Ascending aorta (tissue), 2 donors: ENCODE results near the gene CTSF. TPM values are rescaled to one million over a fixed set of nuclear protein-coding genes. Genes with fewer than 3 reads are reported as not detected.

Experiments used
- DNase-seq, 2 donors: peaks; one replicate each; pipeline ENCODE4 v3.0.0-alpha.2; 2019; ENCODE audit warnings: low spot score in 2 of 2
- H3K27ac ChIP-seq, 2 donors: fragments of 200-600 bp; sonication (generic); one replicate each; pipeline ENCODE4 v1.5.1; 2016 to 2017; ENCODE audit warnings: mild to moderate bottlenecking in 1 of 2
- H3K27me3 ChIP-seq: fragments of 200-600 bp; sonication (generic); one replicate; pipeline ENCODE4 v1.5.1; 2017
- H3K36me3 ChIP-seq, 2 donors: fragments of 200-600 bp; sonication (generic); one replicate each; pipeline ENCODE4 v1.5.1; 2016
- H3K4me1 ChIP-seq, 2 donors: fragments of 200-600 bp; sonication (generic); one replicate each; pipeline ENCODE4 v1.5.1; 2016 to 2017; ENCODE audit warnings: mild to moderate bottlenecking in 1 of 2
- H3K4me3 ChIP-seq, 2 donors: fragments of 200-600 bp; sonication (generic); one replicate each; pipeline ENCODE4 v1.5.1; 2016 to 2017; ENCODE audit warnings: mild to moderate bottlenecking in 1 of 2
- H3K9me3 ChIP-seq, 2 donors: fragments of 200-600 bp; sonication (generic); one replicate each; pipeline ENCODE4 v1.5.1; 2016
- intact Hi-C: fragments of 100-400 bp; cut with DNase I; formaldehyde crosslinking; loops from one replicate; pipeline ENCODE4 v1.15.1; 2023
- total RNA-seq: library from RNA; depleted of rRNA; stranded (reverse); fragments of >200 nt; gene quantifications from one replicate; pipeline ENCODE4 v1.1.0, GENCODE V29; 2016
- TF ChIP-seq, protein P1 (sequence below), 3 experiments: fragments of 200-600 bp in 2 of 3; fragments of 450-650 bp in 1 of 3; sonication (generic) in 2 of 3; IDR thresholded peaks; one replicate each; pipeline ENCODE4 v1.5.1; 2016 to 2019; ENCODE audit warnings: antibody characterized with exemption in 3 of 3, mild to moderate bottlenecking in 1 of 3, moderate library complexity in 1 of 3

CTSF gene
- 98.8 TPM for total RNA-seq

GRCh38 chr11:66568124-66568916 lies at the start of gene CTSF:
TSS of gene CTSF (minus strand) at chr11:66568606. CDS start at chr11:66568486, 120 bp downstream.
- DNase-seq: peak; percentile 40 to 89
- Histone ChIP-seq H3K27ac (peak within 1 kb of the TSS in 1 of 2 donors; percentile 46), H3K9me3 (no peaks in the 10 kb centered on the region), H3K36me3 (peaks cover 0 to 5% of the 10 kb centered on the region in 2 donors), H3K4me1 (peaks cover 3 to 5% of the 10 kb centered on the region in 2 donors), H3K4me3 (peak within 1 kb of the TSS; percentile 63 to 70), H3K27me3 (no peaks in the 10 kb centered on the region)
- TF ChIP-seq, protein P1, sequence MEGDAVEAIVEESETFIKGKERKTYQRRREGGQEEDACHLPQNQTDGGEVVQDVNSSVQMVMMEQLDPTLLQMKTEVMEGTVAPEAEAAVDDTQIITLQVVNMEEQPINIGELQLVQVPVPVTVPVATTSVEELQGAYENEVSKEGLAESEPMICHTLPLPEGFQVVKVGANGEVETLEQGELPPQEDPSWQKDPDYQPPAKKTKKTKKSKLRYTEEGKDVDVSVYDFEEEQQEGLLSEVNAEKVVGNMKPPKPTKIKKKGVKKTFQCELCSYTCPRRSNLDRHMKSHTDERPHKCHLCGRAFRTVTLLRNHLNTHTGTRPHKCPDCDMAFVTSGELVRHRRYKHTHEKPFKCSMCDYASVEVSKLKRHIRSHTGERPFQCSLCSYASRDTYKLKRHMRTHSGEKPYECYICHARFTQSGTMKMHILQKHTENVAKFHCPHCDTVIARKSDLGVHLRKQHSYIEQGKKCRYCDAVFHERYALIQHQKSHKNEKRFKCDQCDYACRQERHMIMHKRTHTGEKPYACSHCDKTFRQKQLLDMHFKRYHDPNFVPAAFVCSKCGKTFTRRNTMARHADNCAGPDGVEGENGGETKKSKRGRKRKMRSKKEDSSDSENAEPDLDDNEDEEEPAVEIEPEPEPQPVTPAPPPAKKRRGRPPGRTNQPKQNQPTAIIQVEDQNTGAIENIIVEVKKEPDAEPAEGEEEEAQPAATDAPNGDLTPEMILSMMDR (IDR thresholded peaks at IDR 0.05): no peak
- intact Hi-C loops: loop anchor here (1.0 kb wide), 1 partner anchor 22 kb away; the partner anchor contains the start of genes ACTN3 and ZDHHC24

GRCh38 chr11:66617155-66617834 lies 48.9 kb upstream of the CTSF start:
- no peaks in the 10 kb centered on the region for H3K27me3 ChIP-seq
- TF ChIP-seq, protein P1 (IDR thresholded peaks at IDR 0.05): no peak
- peak overlapping the region; percentile 63 to 85 for H3K4me3 ChIP-seq
- intact Hi-C loops: loop anchor here (1.0 to 5.0 kb wide), 3 partner anchors 14 to 71 kb away; partner anchors contain the start of genes ACTN3 and ZDHHC24
- H3K9me3 ChIP-seq: no peaks in the 10 kb centered on the region
- H3K27ac ChIP-seq: peak overlapping the region; percentile 92 to 95
- peaks cover 6 to 36% of the 10 kb centered on the region in 2 donors for H3K4me1 ChIP-seq
- DNase-seq: peak; percentile 30 to 89
- no peaks in the 10 kb centered on the region for H3K36me3 ChIP-seq

GRCh38 chr11:66616379-66617154 lies 48.2 kb upstream of the CTSF start, which contains the start of gene RBM14:
TSS of gene RBM14 (plus strand) at chr11:66616630. CDS start at chr11:66616721, 91 bp downstream.
- Histone ChIP-seq H3K36me3 (no peaks in the 10 kb centered on the region), H3K9me3 (no peaks in the 10 kb centered on the region), H3K27me3 (no peaks in the 10 kb centered on the region), H3K4me1 (peaks cover 6 to 30% of the 10 kb centered on the region in 2 donors), H3K27ac (peak within 1 kb of the TSS; percentile 92 to 95), H3K4me3 (peak within 1 kb of the TSS; percentile 63 to 85)
- peak; percentile 96 to 99 for DNase-seq
- intact Hi-C loops: loop anchor here (1.0 to 5.0 kb wide), 6 partner anchors 14 to 70 kb away; partner anchors contain the start of genes ACTN3, CCDC87, CCS and RBM4
- TF ChIP-seq, protein P1 (IDR thresholded peaks at IDR 0.05): no peak

DNA sequence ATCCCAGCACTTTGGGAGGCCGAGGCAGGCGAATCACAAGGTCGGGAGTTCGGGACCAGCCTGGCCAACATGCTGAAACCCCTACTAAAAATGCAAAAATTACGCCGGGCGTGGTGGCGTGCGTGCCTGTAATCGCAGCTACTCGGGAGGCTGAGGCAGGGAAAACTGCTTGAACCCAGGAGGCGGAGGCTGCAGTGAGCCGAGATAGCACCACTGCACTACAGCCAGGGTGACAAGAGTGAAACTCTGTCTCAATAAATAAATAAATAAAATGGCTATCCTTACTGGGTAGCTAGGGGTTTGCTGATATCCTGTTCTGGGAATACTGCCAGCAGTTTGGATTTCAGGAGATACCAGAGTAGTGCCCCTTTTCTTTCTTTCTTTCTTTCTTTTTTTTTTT lies 45.7 kb upstream of the CTSF start:
- Histone ChIP-seq H3K27ac (no peak overlapping the region), H3K4me1 (peaks cover 4 to 11% of the 10 kb centered on the region in 2 donors), H3K36me3 (no peaks in the 10 kb centered on the region), H3K4me3 (no peak overlapping the region), H3K9me3 (no peaks in the 10 kb centered on the region), H3K27me3 (no peaks in the 10 kb centered on the region)
- intact Hi-C loops: no loop called here
- TF ChIP-seq, protein P1 (IDR thresholded peaks at IDR 0.05): no peak
- no peak for DNase-seq

GRCh38 chr11:66612458-66612857 lies 44.1 kb upstream of the CTSF start:
- Histone ChIP-seq H3K4me3 (no peak overlapping the region), H3K4me1 (peaks cover 0 to 10% of the 10 kb centered on the region in 2 donors), H3K36me3 (no peaks in the 10 kb centered on the region), H3K9me3 (no peaks in the 10 kb centered on the region), H3K27me3 (no peaks in the 10 kb centered on the region), H3K27ac (no peak overlapping the region)
- no peak for DNase-seq
- TF ChIP-seq, protein P1 (IDR thresholded peaks at IDR 0.05): no peak
- intact Hi-C loops: no loop called here
